Esophagus muscularis mucosa (tissue), 4 donors: ENCODE results near the gene TMEM127. TPM values are rescaled to one million over a fixed set of nuclear protein-coding genes. Genes with fewer than 3 reads are reported as not detected.
"Not testable (repeated sequence)": the region's sequence is repeated elsewhere in the genome, so short reads cannot be mapped to it uniquely, and the experiment has no call there.

Experiments
- DNase-seq: peaks from one replicate; pipeline ENCODE4 v3.0.0-alpha.2; 2017; ENCODE audit errors: extremely low spot score
- H3K27ac ChIP-seq, 4 donors: fragments of 200-600 bp; sonication (generic); replicated peaks in 1 of 4; 1 replicate in 3 of 4; 2 replicates in 1 of 4; pipeline ENCODE4 v1.5.1; 2016 to 2019; ENCODE audit warnings: mild to moderate bottlenecking in 1 of 4
- H3K27me3 ChIP-seq, 4 donors: fragments of 200-600 bp; sonication (generic); one replicate each; pipeline versions ENCODE4 v1.5.1 to v1.6.0; 2016 to 2019
- H3K36me3 ChIP-seq, 4 donors: fragments of 200-600 bp; sonication (generic); one replicate each; pipeline ENCODE4 v1.5.1; 2016 to 2019
- H3K4me1 ChIP-seq, 4 donors: fragments of 200-600 bp; sonication (generic); one replicate each; pipeline ENCODE4 v1.5.1; 2016 to 2019
- H3K4me3 ChIP-seq, 4 donors: fragments of 200-600 bp; sonication (generic); 1 replicate in 2 of 4; 2 replicates in 2 of 4; pipeline ENCODE4 v1.5.1; 2016 to 2019; ENCODE audit warnings: mild to moderate bottlenecking in 4 of 4, moderate library complexity in 1 of 4
- H3K9me3 ChIP-seq, 4 donors: fragments of 200-600 bp; sonication (generic); 1 replicate in 3 of 4; 2 replicates in 1 of 4; pipeline ENCODE4 v1.5.1; 2016 to 2019
- CTCF ChIP-seq, 3 experiments: fragments of 200-600 bp in 2 of 3; fragments of 450-650 bp in 1 of 3; sonication (generic) in 2 of 3; IDR thresholded peaks; one replicate each; pipeline ENCODE4 v1.5.1; 2017 to 2019; ENCODE audit warnings: antibody characterized with exemption in 3 of 3, mild to moderate bottlenecking in 2 of 3, moderate library complexity in 1 of 3
- EP300 ChIP-seq: sonication (generic); formaldehyde crosslinking; IDR thresholded peaks from one replicate; pipeline ENCODE4 v1.6.1; 2017; ENCODE audit warnings: antibody characterized with exemption
- POLR2A ChIP-seq: fragments of 450-650 bp; IDR thresholded peaks from one replicate; pipeline ENCODE4 v1.6.1; 2017; ENCODE audit warnings: antibody characterized with exemption, moderate library complexity, mild to moderate bottlenecking, low read depth
- POLR2AphosphoS5 ChIP-seq, 2 donors: sonication (generic); formaldehyde crosslinking; IDR thresholded peaks; one replicate each; pipeline ENCODE4 v1.6.1; 2017; ENCODE audit warnings: antibody characterized with exemption in 2 of 2
- WGBS: methylation state at CpG from one replicate; pipeline ENCODE4 v1.1.5; 2018; 5-methylcytosine and 5-hydroxymethylcytosine counted together
- intact Hi-C: fragments of 100-400 bp; cut with DNase I; formaldehyde crosslinking; loops from one replicate; pipeline ENCODE4 v1.15.1; 2023
- total RNA-seq, 4 donors: library from RNA; depleted of rRNA; stranded (reverse); fragments of >200 nt; gene quantifications; one replicate each; pipeline versions ENCODE4 v1.1.0 to v1.2.1, GENCODE V29; 2016

TMEM127 gene
- total RNA-seq, 4 donors from 2014 or later = 42.8 to 72.0 (median 55.3) TPM

GRCh38 chr2:96225016-96225533 is 40.7 kb downstream of the TMEM127 start:
- no peaks in the 10 kb centered on the region for H3K27me3 ChIP-seq
- intact Hi-C loops = no loop called here
- H3K4me3 ChIP-seq = no peak overlapping the region
- no peak for TF ChIP-seq CTCF (IDR thresholded peaks at IDR 0.05)
- no peak for DNase-seq
- H3K9me3 ChIP-seq = no peaks in the 10 kb centered on the region
- WGBS = 73% methylated on average over 3 of the region's 3 CpGs
- no peaks in the 10 kb centered on the region for H3K4me1 ChIP-seq
- no peak overlapping the region for H3K27ac ChIP-seq
- no peaks in the 10 kb centered on the region for H3K36me3 ChIP-seq

- H3K4me3 ChIP-seq, H3K36me3 ChIP-seq, H3K27me3 ChIP-seq, intact Hi-C loops, H3K9me3 ChIP-seq, DNase-seq, H3K27ac ChIP-seq, H3K4me1 ChIP-seq: not testable (repeated sequence)
- 90% methylated on average over 1 of the region's 1 CpG for WGBS
Observed at GRCh38 chr2:96221106-96221505, 44.7 kb downstream of the TMEM127 start.

GRCh38 chr2:96219959-96220358 is 45.8 kb downstream of the TMEM127 start:
- H3K27ac ChIP-seq, DNase-seq, H3K9me3 ChIP-seq, intact Hi-C loops, H3K36me3 ChIP-seq, H3K4me1 ChIP-seq, H3K27me3 ChIP-seq, H3K4me3 ChIP-seq: not testable (repeated sequence)
- WGBS = 100% methylated on average over 2 of the region's 4 CpGs

- intact Hi-C loops = no loop called here
- H3K4me3 ChIP-seq = no peak overlapping the region
- no peaks in the 10 kb centered on the region for H3K9me3 ChIP-seq
- DNase-seq = no peak
- no peaks in the 10 kb centered on the region for H3K36me3 ChIP-seq
- TF ChIP-seq POLR2A = no peak
- TF ChIP-seq EP300 = no peak
- TF ChIP-seq CTCF (IDR thresholded peaks at IDR 0.05) = no peak
- TF ChIP-seq POLR2AphosphoS5 (IDR thresholded peaks at IDR 0.05) = no peak
- H3K27ac ChIP-seq = no peak overlapping the region
- no peaks in the 10 kb centered on the region for H3K27me3 ChIP-seq
- 89% methylated on average over 13 of the region's 13 CpGs for WGBS
- no peaks in the 10 kb centered on the region for H3K4me1 ChIP-seq
Observed at GRCh38 chr2:96218508-96219131, 47.2 kb downstream of the TMEM127 start.

GRCh38 chr2:96214554-96214953 is 51.2 kb downstream of the TMEM127 start:
- WGBS = 91% methylated on average over 4 of the region's 4 CpGs
- TF ChIP-seq EP300 = no peak
- TF ChIP-seq POLR2A = no peak
- TF ChIP-seq POLR2AphosphoS5 (IDR thresholded peaks at IDR 0.05) = no peak
- TF ChIP-seq CTCF (IDR thresholded peaks at IDR 0.05) = no peak
- DNase-seq = no peak
- no peaks in the 10 kb centered on the region for H3K36me3 ChIP-seq
- intact Hi-C loops = no loop called here
- no peak overlapping the region for H3K4me3 ChIP-seq
- H3K4me1 ChIP-seq = peaks cover 5 to 9% (median 7%) of the 10 kb centered on the region in 4 donors
- no peaks in the 10 kb centered on the region for H3K9me3 ChIP-seq
- H3K27me3 ChIP-seq = no peaks in the 10 kb centered on the region
- no peak overlapping the region for H3K27ac ChIP-seq

- H3K4me1 ChIP-seq = peaks cover 7 to 14% (median 13%) of the 10 kb centered on the region in 4 donors
- H3K27me3 ChIP-seq = no peaks in the 10 kb centered on the region
- no peaks in the 10 kb centered on the region for H3K9me3 ChIP-seq
- intact Hi-C loops = no loop called here
- H3K27ac ChIP-seq = no peak overlapping the region
- WGBS = 96% methylated on average over 12 of the region's 12 CpGs
- H3K4me3 ChIP-seq = no peak overlapping the region
- TF ChIP-seq POLR2A = no peak
- no peak for TF ChIP-seq POLR2AphosphoS5 (IDR thresholded peaks at IDR 0.05)
- TF ChIP-seq EP300 = no peak
- H3K36me3 ChIP-seq = no peaks in the 10 kb centered on the region
- DNase-seq = no peak
Observed at GRCh38 chr2:96213379-96213778, 52.4 kb downstream of the TMEM127 start.
